C4-2B (cell line): ENCODE results near the gene CCDC85B.

Experiments
- CTCF ChIP-seq: fragments of 450-650 bp; conservative IDR thresholded peaks from 2 replicates; pipeline ENCODE4 v1.5.1; 2017; ENCODE audit warnings: mild to moderate bottlenecking
- ZFX ChIP-seq: fragments of 450-650 bp; IDR thresholded peaks from 2 replicates; pipeline ENCODE4 v1.6.1; 2017

GRCh38 chr11:65852508-65853245, 37.8 kb upstream of the CCDC85B start:
- no peak for TF ChIP-seq CTCF
- TF ChIP-seq ZFX = no peak
